ENCODE results near the gene EPHB1. TPM values are rescaled to one million over a fixed set of nuclear protein-coding genes. Genes with fewer than 3 reads are reported as not detected.

The EPHB1 gene
- total RNA-seq, 4 donors from 2014 or later = 0.74 to 2.2 (median 1.1) TPM

GRCh38 chr3:135168822-135169221 is 373.8 kb downstream of the EPHB1 start:
- ATAC-seq (ENCODE audit: low FRiP score) (no peak), DNase-seq (ENCODE audit: low spot score) (no peak)
- no peak for TF ChIP-seq CTCF (IDR thresholded peaks at IDR 0.05)

GRCh38 chr3:135169651-135170050 is 374.6 kb downstream of the EPHB1 start:
- no peak for TF ChIP-seq CTCF (IDR thresholded peaks at IDR 0.05)
- ATAC-seq (ENCODE audit: low FRiP score) = no peak
- DNase-seq (ENCODE audit: low spot score) = no peak

- no peak for ATAC-seq (ENCODE audit: low FRiP score)
- DNase-seq (ENCODE audit: low spot score) = no peak
Observed at GRCh38 chr3:135170732-135171131, 375.7 kb downstream of the EPHB1 start.

GRCh38 chr3:135172191-135172869 is 377.3 kb downstream of the EPHB1 start:
- no peak for TF ChIP-seq CTCF (IDR thresholded peaks at IDR 0.05)
- ATAC-seq (ENCODE audit: low FRiP score) (no peak), DNase-seq (ENCODE audit: low spot score) (no peak)

More at GRCh38 chr3:135170732-135171131, 375.7 kb downstream of the EPHB1 start:
- TF ChIP-seq CTCF (IDR thresholded peaks at IDR 0.05) = no peak

GRCh38 chr3:135175728-135176277 is 380.7 kb downstream of the EPHB1 start:
- TF ChIP-seq CTCF (IDR thresholded peaks at IDR 0.05) = no peak
- no peak for DNase-seq (ENCODE audit: low spot score)

GRCh38 chr3:135176881-135177280 is 381.8 kb downstream of the EPHB1 start:
- ATAC-seq (ENCODE audit: low FRiP score) (no peak), DNase-seq (ENCODE audit: low spot score) (no peak)
- no peak for TF ChIP-seq CTCF (IDR thresholded peaks at IDR 0.05)

More at GRCh38 chr3:135175728-135176277, 380.7 kb downstream of the EPHB1 start:
- ATAC-seq (ENCODE audit: low FRiP score) = no peak

GRCh38 chr3:135178566-135178965 is 383.5 kb downstream of the EPHB1 start:
- DNase-seq (ENCODE audit: low spot score) = no peak
- TF ChIP-seq CTCF (IDR thresholded peaks at IDR 0.05) = no peak
- no peak for ATAC-seq (ENCODE audit: low FRiP score)

Measured in omental fat pad (tissue), 4 donors.